Ishikawa (cell line): ENCODE measurements around the gene FBXW11.

Source experiments
- CEBPB ChIP-seq: IDR thresholded peaks from 2 replicates; pipeline ENCODE4 v1.6.1; 2012
- CREB1 ChIP-seq: IDR thresholded peaks from 2 replicates; pipeline ENCODE4 v1.6.1; 2012; ENCODE audit warnings: low read depth
- EP300 ChIP-seq: IDR thresholded peaks from 2 replicates; pipeline ENCODE4 v1.6.1; 2012; ENCODE audit warnings: borderline replicate concordance
- FOXM1 ChIP-seq: IDR thresholded peaks from 2 replicates; pipeline ENCODE4 v1.6.1; 2012; ENCODE audit warnings: low read depth, borderline replicate concordance
- NFIC ChIP-seq: IDR thresholded peaks from 2 replicates; pipeline ENCODE4 v1.6.1; 2012
- TAF1 ChIP-seq: IDR thresholded peaks from 2 replicates; pipeline ENCODE4 v1.6.1; 2012; ENCODE audit warnings: low read depth, mild to moderate bottlenecking
- TCF12 ChIP-seq: IDR thresholded peaks from 2 replicates; pipeline ENCODE4 v1.6.1; 2012; ENCODE audit warnings: low read depth
- TEAD4 ChIP-seq: IDR thresholded peaks from 2 replicates; pipeline ENCODE4 v1.6.1; 2012
- YY1 ChIP-seq: IDR thresholded peaks from 2 replicates; pipeline ENCODE4 v1.6.1; 2012; ENCODE audit warnings: low read depth
- TF ChIP-seq, protein P1 (sequence below): IDR thresholded peaks from 2 replicates; pipeline ENCODE4 v1.6.1; 2012

DNA sequence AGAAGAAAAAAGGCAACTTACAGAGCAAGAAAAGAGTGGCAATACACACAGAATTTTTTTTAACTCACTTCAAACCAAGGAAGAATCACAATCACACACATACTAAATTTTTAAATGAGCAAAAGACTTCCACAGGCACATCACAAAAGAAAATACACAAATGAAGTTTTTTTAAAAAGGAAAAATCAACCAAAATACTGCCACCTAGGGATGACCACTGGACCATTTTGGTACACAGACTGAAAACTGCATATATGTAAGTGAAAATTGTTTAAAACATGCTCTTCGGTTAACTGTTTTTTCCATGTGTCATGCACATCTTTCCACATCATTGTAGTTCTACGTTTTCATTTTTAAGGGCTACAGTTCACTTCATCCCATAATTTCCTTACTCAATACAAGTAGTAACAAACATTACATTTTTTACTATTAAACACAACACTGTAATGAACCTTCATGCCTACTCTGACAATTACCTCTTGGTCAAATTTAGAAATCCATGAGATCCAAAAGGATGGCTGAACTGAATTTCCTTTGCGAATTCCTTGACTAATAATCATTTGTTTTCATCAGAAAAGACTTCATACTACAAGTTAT is 79.0 kb downstream of the FBXW11 start:
- TF ChIP-seq, protein P1, sequence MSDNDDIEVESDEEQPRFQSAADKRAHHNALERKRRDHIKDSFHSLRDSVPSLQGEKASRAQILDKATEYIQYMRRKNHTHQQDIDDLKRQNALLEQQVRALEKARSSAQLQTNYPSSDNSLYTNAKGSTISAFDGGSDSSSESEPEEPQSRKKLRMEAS, result no peak
- TF ChIP-seq CREB1 (no peak), TAF1 (no peak), YY1 (no peak), FOXM1 (no peak), TEAD4 (no peak), EP300 (no peak), NFIC (no peak), CEBPB (no peak), TCF12 (no peak)
